GM23338 (cell line): ENCODE results near the gene GNAI2. TPM values are rescaled to one million over a fixed set of nuclear protein-coding genes. Genes with fewer than 3 reads are reported as not detected.

ENCODE experiments used
- ATAC-seq: fragments of 200-7000 bp; cut with Tn5 transposase; 3 replicates; pipeline ENCODE4 v1.9.1; 2020
- DNase-seq: peaks from one replicate; pipeline ENCODE4 v3.0.0-alpha.2; 2015; ENCODE audit warnings: low spot score
- H2AFZ ChIP-seq: fragments of 200-600 bp; sonication (generic); 2 replicates; pipeline ENCODE4 v1.8.0; 2016; ENCODE audit warnings: antibody characterized with exemption, mild to moderate bottlenecking, moderate library complexity
- H3F3A ChIP-seq: fragments of 200-600 bp; sonication (generic); replicated peaks from 2 replicates; pipeline ENCODE4 v1.8.0; 2017; ENCODE audit warnings: antibody characterized with exemption, mixed run types, low read depth
- H3K27ac ChIP-seq: fragments of 200-600 bp; sonication (generic); 2 replicates; pipeline ENCODE4 v1.6.1; 2016; ENCODE audit warnings: low read depth
- H3K27me3 ChIP-seq: fragments of 200-600 bp; sonication (generic); 2 replicates; pipeline ENCODE4 v1.8.0; 2016; ENCODE audit warnings: mild to moderate bottlenecking, mixed run types, moderate library complexity; ENCODE audit not compliant: insufficient read depth
- H3K36me3 ChIP-seq: fragments of 200-600 bp; sonication (generic); 2 replicates; pipeline ENCODE4 v1.8.0; 2016; ENCODE audit warnings: mild to moderate bottlenecking; ENCODE audit not compliant: insufficient read depth
- H3K4me1 ChIP-seq: fragments of 200-600 bp; sonication (generic); 2 replicates; pipeline ENCODE4 v1.8.0; 2016; ENCODE audit warnings: mild to moderate bottlenecking, moderate library complexity; ENCODE audit not compliant: insufficient read depth
- H3K4me2 ChIP-seq: fragments of 200-600 bp; sonication (generic); 2 replicates; pipeline ENCODE4 v1.7.1; 2017; ENCODE audit warnings: mixed run types
- H3K4me3 ChIP-seq: fragments of 200-600 bp; sonication (generic); 2 replicates; pipeline ENCODE4 v1.6.1; 2016; ENCODE audit warnings: mixed run types
- H3K79me2 ChIP-seq: fragments of 200-600 bp; sonication (generic); replicated peaks from 2 replicates; pipeline ENCODE4 v1.8.0; 2017; ENCODE audit warnings: mild to moderate bottlenecking; ENCODE audit not compliant: insufficient read depth
- H3K9me2 ChIP-seq: fragments of 200-600 bp; sonication (generic); 2 replicates; pipeline ENCODE4 v1.8.0; 2017; ENCODE audit not compliant: insufficient read depth
- H4K20me1 ChIP-seq: fragments of 200-600 bp; sonication (generic); replicated peaks from 2 replicates; pipeline ENCODE4 v1.8.0; 2017; ENCODE audit warnings: mild to moderate bottlenecking; ENCODE audit not compliant: insufficient read depth
- H3K27ac Mint-ChIP-seq: 2 replicates; pipeline ENCODE4 v1.8.0; 2020; ENCODE audit warnings: inconsistent platforms, mild to moderate bottlenecking, moderate library complexity, mixed read lengths
- H3K27me3 Mint-ChIP-seq: 3 replicates; pipeline ENCODE4 v1.8.0; 2022; ENCODE audit warnings: low read depth, mild to moderate bottlenecking, moderate library complexity, mixed read lengths, inconsistent platforms; ENCODE audit not compliant: insufficient read depth, poor library complexity
- H3K36me3 Mint-ChIP-seq: 3 replicates; pipeline ENCODE4 v1.8.0; 2021; ENCODE audit warnings: low read depth, mild to moderate bottlenecking, inconsistent platforms, moderate library complexity, mixed read lengths
- H3K4me1 Mint-ChIP-seq: 3 replicates; pipeline ENCODE4 v1.8.0; 2020; ENCODE audit warnings: mild to moderate bottlenecking, inconsistent platforms, mixed read lengths
- H3K4me3 Mint-ChIP-seq: 3 replicates; pipeline ENCODE4 v1.8.0; 2021; ENCODE audit warnings: moderate library complexity, mild to moderate bottlenecking, inconsistent platforms, mixed read lengths
- H3K9me3 Mint-ChIP-seq: 3 replicates; pipeline ENCODE4 v1.8.0; 2020; ENCODE audit warnings: moderate library complexity, mild to moderate bottlenecking, inconsistent platforms, mixed read lengths
- CREB1 ChIP-seq: fragments of 250-450 bp; sonication (Bioruptor Pico); IDR thresholded peaks from 2 replicates; pipeline ENCODE4 v1.5.0; 2020; ENCODE audit warnings: low read depth, mild to moderate bottlenecking, moderate library complexity
- EZH2phosphoT487 ChIP-seq: fragments of 200-600 bp; sonication (generic); IDR thresholded peaks from one replicate; pipeline ENCODE4 v1.8.1; 2018; ENCODE audit warnings: antibody characterized with exemption; ENCODE audit not compliant: unreplicated experiment
- POLR2AphosphoS5 ChIP-seq: IDR thresholded peaks from 2 replicates; pipeline ENCODE4 v1.6.1; 2016; ENCODE audit warnings: antibody characterized with exemption, low read depth
- ZNF114 ChIP-seq: fragments of 250-450 bp; sonication (Bioruptor Pico); IDR thresholded peaks from 2 replicates; pipeline ENCODE4 v1.5.0; 2020; ENCODE audit warnings: mild to moderate bottlenecking, moderate library complexity
- ZNF331 ChIP-seq: fragments of 250-450 bp; sonication (Bioruptor Pico); IDR thresholded peaks from 2 replicates; pipeline ENCODE4 v1.5.0; 2020; ENCODE audit warnings: low read depth, mild to moderate bottlenecking, moderate library complexity
- polyA plus RNA-seq: library from polyadenylated mRNA; unstranded; fragments of >200 nt; fragmentation: Nextera tagmentation; extraction: Ambion mirVana; gene quantifications from 2 replicates; pipeline ENCODE4 v1.2.1, GENCODE V29; 2016
- total RNA-seq: library from RNA; depleted of rRNA; stranded (reverse); fragments of >200 nt; shearing (Covaris generic); gene quantifications from 2 replicates; pipeline ENCODE4 v1.2.3, GENCODE V29; 2014
- TF ChIP-seq, protein P1 (sequence below), 2 experiments: fragments of 200-600 bp in 1 of 2; sonication (generic) in 1 of 2; conservative IDR thresholded peaks; 2 replicates each; pipeline versions ENCODE4 v1.5.1 to v1.6.1; 2016 to 2017; ENCODE audit warnings: antibody characterized with exemption in 2 of 2, low read depth in 2 of 2, mild to moderate bottlenecking in 2 of 2, moderate library complexity in 1 of 2
- TF ChIP-seq, protein P2 (sequence below): IDR thresholded peaks from 2 replicates; pipeline ENCODE4 v1.6.1; 2016; ENCODE audit warnings: antibody characterized with exemption

GNAI2 gene
- total and polyA plus RNA-seq, 2 experiments from 2014 or later = 138 to 153 TPM

DNA sequence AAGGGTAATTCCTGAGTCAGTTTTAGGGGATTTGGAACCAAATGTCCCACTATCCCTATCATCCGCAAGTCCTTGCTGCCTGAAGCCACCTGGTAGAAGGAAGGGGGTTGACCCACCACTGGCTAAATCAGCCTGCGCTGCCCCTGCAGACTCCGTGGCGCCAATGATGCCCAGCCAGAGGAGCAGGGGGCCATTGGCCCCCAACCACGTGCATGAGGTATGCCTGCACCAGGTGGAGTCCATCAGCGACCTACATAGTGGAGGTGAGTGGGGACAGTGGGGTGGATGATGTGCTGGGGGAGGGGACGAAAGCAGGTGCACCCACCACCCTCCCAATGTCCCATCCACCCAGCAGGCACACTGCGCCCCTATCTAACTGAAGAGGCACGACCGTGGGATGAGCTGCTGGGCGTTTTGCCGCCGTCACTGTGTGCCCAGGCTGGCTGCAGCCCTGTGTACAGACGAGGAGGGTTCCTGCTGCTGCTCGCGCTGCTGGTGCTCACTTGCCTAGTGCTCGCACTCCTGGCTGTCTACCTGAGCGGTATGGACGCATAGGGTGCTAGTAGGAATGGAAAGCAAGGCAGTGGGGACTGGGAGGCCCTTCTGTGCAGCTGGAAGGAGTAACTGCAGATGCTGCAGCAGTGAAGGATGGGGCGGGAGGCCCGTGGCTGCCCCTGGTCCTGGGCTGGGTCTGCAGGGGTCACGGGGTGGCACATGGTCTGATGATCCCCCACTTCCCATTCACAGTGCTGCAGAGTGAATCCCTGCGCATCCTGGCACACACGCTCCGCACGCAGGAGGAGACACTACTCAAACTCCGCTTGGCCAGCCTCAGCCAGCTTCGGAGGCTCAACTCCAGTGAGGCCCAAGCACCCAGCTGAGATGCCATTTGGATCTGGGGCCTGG lies 50.6 kb downstream of the GNAI2 start:
- no peak for DNase-seq
- no peak for ATAC-seq
- Mint-ChIP-seq H3K9me3 (no peaks in the 10 kb centered on the region), H3K27me3 (peaks cover 5% of the 10 kb centered on the region), H3K27ac (no peak overlapping the region), H3K4me3 (no peak overlapping the region), H3K36me3 (peaks cover 47% of the 10 kb centered on the region), H3K4me1 (peaks cover 5% of the 10 kb centered on the region)
- peaks cover 5% of the 10 kb centered on the region; the same call in 1 of the 2 replicates for H3K4me1 ChIP-seq
- no peaks in the 10 kb centered on the region for H3K9me2 ChIP-seq
- H3K79me2 ChIP-seq = peaks cover 13% of the 10 kb centered on the region
- H3F3A ChIP-seq = 0 out of 2 replicates have a peak, but pooled peaks cover 4% of the 10 kb centered on the region
- no peak overlapping the region for H3K27ac ChIP-seq
- H3K4me3 ChIP-seq = no peak overlapping the region
- H3K36me3 ChIP-seq = peaks cover 11% of the 10 kb centered on the region
- H3K4me2 ChIP-seq = no peak overlapping the region
- H2AFZ ChIP-seq = no peak overlapping the region
- no peaks in the 10 kb centered on the region; the same call in 1 of the 2 replicates for H4K20me1 ChIP-seq
- TF ChIP-seq POLR2AphosphoS5 (peak; percentile 29; the same call in 1 of the 2 replicates), EZH2phosphoT487 (no peak)
- H3K27me3 ChIP-seq = no peaks in the 10 kb centered on the region

DNA sequence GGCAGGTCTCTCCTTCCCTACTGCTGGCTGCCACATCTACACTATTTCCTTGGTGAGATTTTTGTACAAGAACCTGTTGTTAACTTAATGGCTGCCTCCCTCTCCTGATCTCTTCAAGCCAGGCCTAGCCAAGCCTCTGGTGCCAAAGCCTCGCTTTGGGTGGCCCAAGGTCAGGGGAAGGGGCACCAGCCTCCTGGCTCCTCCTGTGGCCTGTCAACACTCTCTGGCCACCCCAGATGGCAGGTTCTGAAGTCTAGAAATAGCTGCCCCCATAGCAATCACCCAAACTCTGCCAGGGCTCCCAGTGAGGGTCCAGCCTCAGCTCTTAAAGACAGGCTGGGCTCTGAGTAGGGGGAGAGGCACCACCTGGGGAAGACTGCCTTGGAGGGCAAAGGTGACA lies 51.3 kb downstream of the GNAI2 start:
- H3K9me2 ChIP-seq = no peaks in the 10 kb centered on the region
- no peak overlapping the region for H2AFZ ChIP-seq
- H3K4me3 ChIP-seq = no peak overlapping the region
- H3K36me3 ChIP-seq = peaks cover 11% of the 10 kb centered on the region
- ATAC-seq = no peak
- H3K4me1 Mint-ChIP-seq = peaks cover 5% of the 10 kb centered on the region
- no peak overlapping the region for H3K27ac Mint-ChIP-seq
- H3F3A ChIP-seq = 0 out of 2 replicates have a peak, but pooled peaks cover 4% of the 10 kb centered on the region
- peaks cover 5% of the 10 kb centered on the region; the same call in 1 of the 2 replicates for H3K4me1 ChIP-seq
- peaks cover 47% of the 10 kb centered on the region for H3K36me3 Mint-ChIP-seq
- no peak overlapping the region for H3K4me3 Mint-ChIP-seq
- TF ChIP-seq ZNF331 (CRISPR knock-in tag) (no peak), CREB1 (CRISPR knock-in tag) (no peak), ZNF114 (CRISPR knock-in tag) (no peak)
- TF ChIP-seq, protein P1, sequence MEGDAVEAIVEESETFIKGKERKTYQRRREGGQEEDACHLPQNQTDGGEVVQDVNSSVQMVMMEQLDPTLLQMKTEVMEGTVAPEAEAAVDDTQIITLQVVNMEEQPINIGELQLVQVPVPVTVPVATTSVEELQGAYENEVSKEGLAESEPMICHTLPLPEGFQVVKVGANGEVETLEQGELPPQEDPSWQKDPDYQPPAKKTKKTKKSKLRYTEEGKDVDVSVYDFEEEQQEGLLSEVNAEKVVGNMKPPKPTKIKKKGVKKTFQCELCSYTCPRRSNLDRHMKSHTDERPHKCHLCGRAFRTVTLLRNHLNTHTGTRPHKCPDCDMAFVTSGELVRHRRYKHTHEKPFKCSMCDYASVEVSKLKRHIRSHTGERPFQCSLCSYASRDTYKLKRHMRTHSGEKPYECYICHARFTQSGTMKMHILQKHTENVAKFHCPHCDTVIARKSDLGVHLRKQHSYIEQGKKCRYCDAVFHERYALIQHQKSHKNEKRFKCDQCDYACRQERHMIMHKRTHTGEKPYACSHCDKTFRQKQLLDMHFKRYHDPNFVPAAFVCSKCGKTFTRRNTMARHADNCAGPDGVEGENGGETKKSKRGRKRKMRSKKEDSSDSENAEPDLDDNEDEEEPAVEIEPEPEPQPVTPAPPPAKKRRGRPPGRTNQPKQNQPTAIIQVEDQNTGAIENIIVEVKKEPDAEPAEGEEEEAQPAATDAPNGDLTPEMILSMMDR (conservative IDR thresholded peaks at IDR 0.05; ENCODE audit: low read depth in 2 of 2) = no peak
- TF ChIP-seq, protein P2, sequence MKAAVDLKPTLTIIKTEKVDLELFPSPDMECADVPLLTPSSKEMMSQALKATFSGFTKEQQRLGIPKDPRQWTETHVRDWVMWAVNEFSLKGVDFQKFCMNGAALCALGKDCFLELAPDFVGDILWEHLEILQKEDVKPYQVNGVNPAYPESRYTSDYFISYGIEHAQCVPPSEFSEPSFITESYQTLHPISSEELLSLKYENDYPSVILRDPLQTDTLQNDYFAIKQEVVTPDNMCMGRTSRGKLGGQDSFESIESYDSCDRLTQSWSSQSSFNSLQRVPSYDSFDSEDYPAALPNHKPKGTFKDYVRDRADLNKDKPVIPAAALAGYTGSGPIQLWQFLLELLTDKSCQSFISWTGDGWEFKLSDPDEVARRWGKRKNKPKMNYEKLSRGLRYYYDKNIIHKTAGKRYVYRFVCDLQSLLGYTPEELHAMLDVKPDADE = no peak
- no peaks in the 10 kb centered on the region; the same call in 1 of the 2 replicates for H4K20me1 ChIP-seq
- H3K27ac ChIP-seq = no peak overlapping the region
- H3K4me2 ChIP-seq = no peak overlapping the region
- no peak for DNase-seq
- no peaks in the 10 kb centered on the region for H3K27me3 ChIP-seq
- H3K9me3 Mint-ChIP-seq = no peaks in the 10 kb centered on the region
- peaks cover 5% of the 10 kb centered on the region for H3K27me3 Mint-ChIP-seq
- peaks cover 17% of the 10 kb centered on the region for H3K79me2 ChIP-seq
